Endothelial cell of umbilical vein (primary cell): ENCODE data around the gene EPYC. TPM values are rescaled to one million over a fixed set of nuclear protein-coding genes. Genes with fewer than 3 reads are reported as not detected.

Experiments
- BruUV-seq: library from RNA; stranded (reverse); fragments of 400-500 nt; replicated peaks from 2 replicates; lab custom pipeline; 2021; lab: Mats Ljungman, UMichigan
- CTCF ChIA-PET: fragments of 300-600, 350-600 bp; sonication (Branson Sonifier 250); formaldehyde crosslinking; loops from one replicate; lab custom pipeline; 2021; ENCODE audit warnings: antibody characterized with exemption, inconsistent platforms; lab: Charles Lee
- POLR2A ChIA-PET: fragments of 300-600, 350-600 bp; sonication (Branson Sonifier 250); formaldehyde crosslinking; loops from one replicate; lab custom pipeline; 2021; ENCODE audit warnings: antibody characterized with exemption, inconsistent platforms; lab: Charles Lee
- DNase-seq: peaks from one replicate; pipeline ENCODE4 v3.0.0-alpha.2; 2011; ENCODE audit warnings: low read depth, low spot score
- FAIRE-seq: peaks from 2 replicates; lab custom pipeline; 2011; peaks lifted over from hg19 to GRCh38; lab: Jason Lieb, UNC
- H2AFZ ChIP-seq: 2 replicates; pipeline ENCODE4 v1.6.0; 2012; ENCODE audit warnings: low read depth, low read length, control low read depth, inconsistent platforms
- H3K27ac ChIP-seq: 2 replicates; pipeline ENCODE4 v1.5.1; 2011; ENCODE audit warnings: low read depth, mild to moderate bottlenecking, control low read depth, low read length, moderate library complexity; ENCODE audit not compliant: insufficient read depth
- H3K27me3 ChIP-seq, 2 experiments: 2 replicates each; pipeline versions ENCODE4 v1.6.0 to v1.6.1; 2011; ENCODE audit warnings: low read length in 2 of 2, mixed read lengths in 1 of 2; ENCODE audit not compliant: control insufficient read depth in 2 of 2, insufficient read depth in 2 of 2
- H3K36me3 ChIP-seq, 2 experiments: 2 replicates in 1 of 2; 3 replicates in 1 of 2; pipeline ENCODE4 v1.5.1; 2011; ENCODE audit warnings: low read length in 2 of 2, mild to moderate bottlenecking in 1 of 2, moderate library complexity in 1 of 2; ENCODE audit not compliant: control insufficient read depth in 2 of 2, insufficient read depth in 2 of 2; ENCODE audit errors: extremely low read depth in 1 of 2
- H3K4me1 ChIP-seq: 3 replicates; pipeline ENCODE4 v1.5.1; 2011; ENCODE audit warnings: mild to moderate bottlenecking, low read length; ENCODE audit not compliant: control insufficient read depth, insufficient read depth; ENCODE audit errors: extremely low read depth
- H3K4me2 ChIP-seq: 2 replicates; pipeline ENCODE4 v1.6.1; 2011; ENCODE audit warnings: low read length, control low read depth, mixed read lengths; ENCODE audit not compliant: insufficient read depth
- H3K4me3 ChIP-seq, 3 experiments: fragments of 200-600 bp in 1 of 3; sonication (generic), shearing (Covaris generic) in 1 of 3; replicated peaks in 1 of 3; 2 replicates each; pipeline ENCODE4 v1.5.1; 2011 to 2016; ENCODE audit warnings: control low read depth in 3 of 3, low read length in 3 of 3, mild to moderate bottlenecking in 2 of 3, inconsistent platforms in 1 of 3, low read depth in 1 of 3, moderate library complexity in 1 of 3; ENCODE audit not compliant: insufficient read depth in 1 of 3
- H3K79me2 ChIP-seq: 2 replicates; pipeline ENCODE4 v1.6.0; 2012; ENCODE audit warnings: low read length, inconsistent platforms; ENCODE audit not compliant: control insufficient read depth, insufficient read depth
- H3K9ac ChIP-seq: replicated peaks from 2 replicates; pipeline ENCODE3; 2011; ENCODE audit warnings: low read length, control low read depth; ENCODE audit not compliant: insufficient read depth; ENCODE audit errors: extremely low read depth
- H3K9me1 ChIP-seq: replicated peaks from 3 replicates; pipeline ENCODE4 v1.6.0; 2011; ENCODE audit warnings: mild to moderate bottlenecking, low read length; ENCODE audit not compliant: control insufficient read depth, insufficient read depth; ENCODE audit errors: extremely low read depth
- H3K9me3 ChIP-seq: replicated peaks from 2 replicates; pipeline ENCODE4 v1.5.1; 2012; ENCODE audit warnings: low read length, inconsistent platforms; ENCODE audit not compliant: control insufficient read depth, insufficient read depth
- H4K20me1 ChIP-seq: replicated peaks from 2 replicates; pipeline ENCODE3; 2011; ENCODE audit warnings: mild to moderate bottlenecking, low read length; ENCODE audit not compliant: control insufficient read depth, insufficient read depth; ENCODE audit errors: extremely low read depth
- CTCF ChIP-seq, 2 donors: IDR thresholded peaks; 1 replicate in 1 of 2; 2 replicates in 1 of 2; pipeline ENCODE4 v1.5.1; 2011; ENCODE audit warnings: low read length in 2 of 2, mild to moderate bottlenecking in 2 of 2, moderate library complexity in 2 of 2, control low read depth in 1 of 2, inconsistent platforms in 1 of 2, low read depth in 1 of 2; ENCODE audit not compliant: insufficient read depth in 1 of 2; ENCODE audit errors: extremely low read depth in 1 of 2
- EZH2 ChIP-seq: IDR thresholded peaks from 2 replicates; pipeline ENCODE4 v1.6.1; 2012; ENCODE audit warnings: borderline replicate concordance, low read depth, mild to moderate bottlenecking, moderate library complexity, low read length, inconsistent platforms; ENCODE audit not compliant: severe bottlenecking
- FOS ChIP-seq: IDR thresholded peaks from 2 replicates; pipeline ENCODE4 v1.6.1; 2011; ENCODE audit warnings: mild to moderate bottlenecking, low read length, moderate library complexity, borderline replicate concordance; ENCODE audit not compliant: insufficient read depth
- GATA2 ChIP-seq: IDR thresholded peaks from 2 replicates; pipeline ENCODE4 v1.7.0; 2011; ENCODE audit warnings: low read depth, mild to moderate bottlenecking, moderate library complexity, mixed read lengths, low read length; ENCODE audit not compliant: insufficient read length, insufficient read depth
- JUN ChIP-seq: IDR thresholded peaks from 2 replicates; pipeline ENCODE4 v1.6.1; 2011; ENCODE audit warnings: borderline replicate concordance, low read depth; ENCODE audit not compliant: insufficient read length, insufficient read depth
- MAX ChIP-seq: IDR thresholded peaks from 2 replicates; pipeline ENCODE4 v1.6.1; 2011; ENCODE audit not compliant: insufficient read depth, insufficient read length
- MYC ChIP-seq: IDR thresholded peaks from one replicate; pipeline ENCODE4 v1.6.1; 2011; ENCODE audit warnings: mild to moderate bottlenecking, low read depth, low read length
- POLR2A ChIP-seq: IDR thresholded peaks from 2 replicates; pipeline ENCODE4 v1.6.1; 2012; ENCODE audit warnings: low read depth, mild to moderate bottlenecking, control low read depth, low read length
- POLR2AphosphoS5 ChIP-seq: IDR thresholded peaks from 2 replicates; pipeline ENCODE4 v1.6.1; 2012; ENCODE audit warnings: low read depth, mild to moderate bottlenecking, control low read depth, low read length, moderate library complexity; ENCODE audit not compliant: insufficient read depth
- dilution Hi-C: fragments of 300-500 bp; cut with MboI; formaldehyde crosslinking; loops from one replicate; pipeline ENCODE4 v1.15.0; 2019; ENCODE audit warnings: low sequenced_read_pairs; ENCODE audit not compliant: extremely low pct_ligation_motif_present
- intact Hi-C: fragments of 100-400 bp; cut with micrococcal nuclease; formaldehyde crosslinking; loops from one replicate; pipeline ENCODE4 v1.10.0; 2022
- polyA plus RNA-seq, 4 experiments: library from polyadenylated mRNA; depleted of rRNA in 3 of 4; stranded (reverse) in 3 of 4; unstranded in 1 of 4; fragments of >200 nt; gene quantifications; 2 replicates each; pipeline versions ENCODE4 v1.2.1 to v1.2.3, GENCODE V29; 2011 to 2012; ENCODE audit warnings: missing spikeins in 1 of 4
- total RNA-seq: library from RNA; stranded (reverse); gene quantifications from 2 replicates; pipeline ENCODE4 v1.2.3, GENCODE V29; 2021

Gene EPYC
- total and polyA plus RNA-seq, 2 donors (not counting 3 experiments of a cell fraction or from before 2014, with no cell fraction given) = not detected

GRCh38 chr12:90978117-90978770 is 26.5 kb downstream of the EPYC start:
- DNase-seq (peak; percentile 70), FAIRE-seq (peak; percentile 84)
- no peaks in the 10 kb centered on the region for H3K9me1 ChIP-seq
- H3K9ac ChIP-seq = no peak overlapping the region
- TF ChIP-seq CTCF (IDR thresholded peaks at IDR 0.05; ENCODE audit: extremely low read depth in 1 of 2, insufficient read depth in 1 of 2, low read depth in 1 of 2, low read length in 2 of 2) (peak; percentile 37 to 49), GATA2 (no peak), POLR2A (no peak), MAX (no peak), POLR2AphosphoS5 (no peak), MYC (no peak), FOS (no peak), JUN (no peak), EZH2 (no peak)
- no peaks in the 10 kb centered on the region for H4K20me1 ChIP-seq
- ChIA-PET POLR2A (no interaction called here), CTCF (interaction anchor here (0.6 to 4.6 kb wide), 16 partner anchors 8 to 403 kb away, joined by 3 to 87 read pairs (median 5); no protein-coding TSS in a partner anchor)
- H3K36me3 ChIP-seq = no peaks in the 10 kb centered on the region
- no peak overlapping the region for H3K27ac ChIP-seq
- intact Hi-C loops = loop anchor here (1.0 kb wide), 3 partner anchors 131 to 377 kb away; no protein-coding TSS in a partner anchor
- H2AFZ ChIP-seq = peak overlapping the region; percentile 51
- no peak overlapping the region for H3K4me3 ChIP-seq
- BruUV-seq = no TSS peak
- H3K27me3 ChIP-seq = no peaks in the 10 kb centered on the region
- no peaks in the 10 kb centered on the region for H3K9me3 ChIP-seq
- dilution Hi-C loops = no loop called here
- H3K4me1 ChIP-seq = no peaks in the 10 kb centered on the region
- no peaks in the 10 kb centered on the region for H3K79me2 ChIP-seq
- H3K4me2 ChIP-seq = no peak overlapping the region
